H1 (cell line): ENCODE data around the gene USP3. TPM values are rescaled to one million over a fixed set of nuclear protein-coding genes. Genes with fewer than 3 reads are reported as not detected.

ENCODE experiments used
- CTCF ChIA-PET: fragments of 300-600 bp; sonication (Branson Sonifier 250); formaldehyde crosslinking; loops from one replicate; lab custom pipeline; 2021; ENCODE audit not compliant: partially characterized antibody; lab: Charles Lee
- POLR2A ChIA-PET: fragments of 300-600 bp; sonication (Branson Sonifier 250); formaldehyde crosslinking; loops from one replicate; lab custom pipeline; 2021; ENCODE audit warnings: inconsistent platforms; ENCODE audit not compliant: partially characterized antibody; lab: Charles Lee
- DNase-seq, 2 experiments: peaks; one replicate each; pipeline versions ENCODE4 v3.0.0 to v3.0.0-alpha.2; 2010 to 2022; ENCODE audit warnings: low spot score in 2 of 2, low read depth in 1 of 2, mixed read lengths in 1 of 2
- FAIRE-seq: peaks from 2 replicates; lab custom pipeline; 2011; peaks lifted over from hg19 to GRCh38; lab: Jason Lieb, UNC
- H2AFZ ChIP-seq: 2 replicates; pipeline ENCODE4 v1.8.1; 2012; ENCODE audit warnings: low read length, inconsistent platforms
- H2AK5ac ChIP-seq: 2 replicates; pipeline ENCODE4 v1.6.1; 2013; ENCODE audit warnings: low read depth, low read length
- H2BK120ac ChIP-seq: replicated peaks from 2 replicates; pipeline ENCODE3; 2013; ENCODE audit warnings: low read depth, low read length, inconsistent platforms
- H2BK12ac ChIP-seq: 2 replicates; pipeline ENCODE4 v1.6.1; 2013; ENCODE audit warnings: low read depth, low read length
- H2BK15ac ChIP-seq: 2 replicates; pipeline ENCODE4 v1.6.1; 2013; ENCODE audit warnings: low read length
- H2BK20ac ChIP-seq: 2 replicates; pipeline ENCODE4 v1.6.1; 2013; ENCODE audit warnings: low read length
- H2BK5ac ChIP-seq: 2 replicates; pipeline ENCODE4 v1.6.1; 2013; ENCODE audit warnings: low read depth, low read length
- H3K14ac ChIP-seq: 2 replicates; pipeline ENCODE4 v1.6.1; 2013; ENCODE audit warnings: inconsistent platforms; ENCODE audit not compliant: insufficient read length
- H3K18ac ChIP-seq: 2 replicates; pipeline ENCODE4 v1.6.1; 2013; ENCODE audit warnings: low read length; ENCODE audit errors: extremely low read depth
- H3K23ac ChIP-seq: 2 replicates; pipeline ENCODE4 v1.6.1; 2013; ENCODE audit warnings: inconsistent platforms; ENCODE audit not compliant: insufficient read length
- H3K23me2 ChIP-seq: 2 replicates; pipeline ENCODE4 v1.6.1; 2013; ENCODE audit warnings: low read depth, low read length
- H3K27ac ChIP-seq: 2 replicates; pipeline ENCODE4 v1.6.1; 2011; ENCODE audit warnings: low read depth, low read length, inconsistent platforms
- H3K27me3 ChIP-seq, 4 experiments: replicated peaks in 1 of 4; 1 replicate in 1 of 4; 2 replicates in 3 of 4; pipeline versions ENCODE4 v1.6.1 to v1.8.1; 2011 to 2013; ENCODE audit warnings: low read length in 3 of 4, mild to moderate bottlenecking in 3 of 4, inconsistent platforms in 2 of 4, mixed read lengths in 2 of 4, moderate library complexity in 1 of 4; ENCODE audit not compliant: control insufficient read depth in 3 of 4, insufficient read depth in 3 of 4; ENCODE audit errors: extremely low read depth in 1 of 4
- H3K36me3 ChIP-seq, 4 experiments: 2 replicates each; pipeline versions ENCODE4 v1.6.1 to v1.8.1; 2011 to 2013; ENCODE audit warnings: mild to moderate bottlenecking in 4 of 4, low read length in 3 of 4, moderate library complexity in 2 of 4, control low read depth in 1 of 4, inconsistent platforms in 1 of 4; ENCODE audit not compliant: insufficient read depth in 4 of 4, control insufficient read depth in 2 of 4
- H3K4ac ChIP-seq: replicated peaks from 2 replicates; pipeline ENCODE3; 2013; ENCODE audit warnings: low read length, low read depth, mixed read lengths, inconsistent platforms; ENCODE audit not compliant: insufficient read length
- H3K4me1 ChIP-seq, 4 experiments: replicated peaks in 1 of 4; 1 replicate in 1 of 4; 2 replicates in 3 of 4; pipeline versions ENCODE4 v1.6.1 to v1.8.1; 2011 to 2013; ENCODE audit warnings: low read length in 3 of 4, inconsistent platforms in 2 of 4, mixed read lengths in 1 of 4; ENCODE audit not compliant: insufficient read depth in 4 of 4, control insufficient read depth in 3 of 4
- H3K4me2 ChIP-seq, 2 experiments: 2 replicates each; pipeline versions ENCODE4 v1.6.1 to v1.8.1; 2011 to 2013; ENCODE audit warnings: low read depth in 2 of 2, low read length in 2 of 2, control low read depth in 1 of 2, inconsistent platforms in 1 of 2, mild to moderate bottlenecking in 1 of 2; ENCODE audit not compliant: insufficient read depth in 1 of 2
- H3K4me3 ChIP-seq, 4 experiments: fragments of 200-600, 300-600 bp in 1 of 4; sonication (generic), shearing (Covaris generic), sonication (Bioruptor Twin) in 1 of 4; 2 replicates each; pipeline versions ENCODE4 v1.5.1 to v1.8.1; 2011 to 2016; ENCODE audit warnings: low read length in 4 of 4, low read depth in 3 of 4, control low read depth in 2 of 4, inconsistent platforms in 2 of 4, mild to moderate bottlenecking in 2 of 4, mixed read lengths in 1 of 4, moderate library complexity in 1 of 4; ENCODE audit not compliant: insufficient read depth in 2 of 4; ENCODE audit errors: extremely low read depth in 1 of 4
- H3K56ac ChIP-seq: replicated peaks from 2 replicates; pipeline ENCODE3; 2013; ENCODE audit warnings: low read depth, mild to moderate bottlenecking, mixed read lengths, low read length, inconsistent platforms; ENCODE audit not compliant: insufficient read length
- H3K79me1 ChIP-seq: 2 replicates; pipeline ENCODE4 v1.6.1; 2013; ENCODE audit warnings: low read depth, low read length, control low read depth
- H3K79me2 ChIP-seq, 2 experiments: 2 replicates each; pipeline versions ENCODE4 v1.6.1 to v1.8.1; 2012 to 2013; ENCODE audit warnings: low read length in 2 of 2, mild to moderate bottlenecking in 2 of 2, inconsistent platforms in 1 of 2; ENCODE audit not compliant: insufficient read depth in 2 of 2, control insufficient read depth in 1 of 2
- H3K9ac ChIP-seq, 4 experiments: replicated peaks in 1 of 4; 1 replicate in 1 of 4; 2 replicates in 3 of 4; pipeline versions ENCODE4 v1.6.1 to v1.8.1; 2011 to 2013; ENCODE audit warnings: low read depth in 3 of 4, low read length in 3 of 4, control low read depth in 2 of 4, mild to moderate bottlenecking in 2 of 4, moderate library complexity in 2 of 4, inconsistent platforms in 1 of 4; ENCODE audit errors: extremely low read depth in 1 of 4
- H3K9me3 ChIP-seq, 2 experiments: 2 replicates each; pipeline versions ENCODE4 v1.6.1 to v1.8.1; 2012 to 2013; ENCODE audit warnings: mild to moderate bottlenecking in 2 of 2, moderate library complexity in 2 of 2, control low read depth in 1 of 2, inconsistent platforms in 1 of 2, low read depth in 1 of 2, low read length in 1 of 2, mixed read lengths in 1 of 2; ENCODE audit not compliant: insufficient read depth in 2 of 2
- H4K20me1 ChIP-seq, 2 experiments: replicated peaks in 1 of 2; 2 replicates each; pipeline versions ENCODE3 to v1.8.1; 2011 to 2013; ENCODE audit warnings: inconsistent platforms in 2 of 2, low read length in 2 of 2, mild to moderate bottlenecking in 1 of 2; ENCODE audit not compliant: insufficient read depth in 2 of 2, control insufficient read depth in 1 of 2
- H4K5ac ChIP-seq: 2 replicates; pipeline ENCODE4 v1.6.1; 2013; ENCODE audit warnings: low read length, low read depth, mixed read lengths, inconsistent platforms; ENCODE audit not compliant: insufficient read length
- H4K8ac ChIP-seq: 2 replicates; pipeline ENCODE4 v1.8.0; 2013; ENCODE audit warnings: mild to moderate bottlenecking, moderate library complexity, low read length, inconsistent platforms; ENCODE audit not compliant: insufficient read depth; ENCODE audit errors: extremely low read depth
- H4K91ac ChIP-seq: replicated peaks from 2 replicates; pipeline ENCODE3; 2013; ENCODE audit warnings: low read length, mixed read lengths, inconsistent platforms; ENCODE audit not compliant: insufficient read length
- ATF2 ChIP-seq: IDR thresholded peaks from 2 replicates; pipeline ENCODE4 v1.6.1; 2012; ENCODE audit warnings: low read length, inconsistent platforms
- CEBPB ChIP-seq: IDR thresholded peaks from 2 replicates; pipeline ENCODE4 v1.6.1; 2012; ENCODE audit warnings: low read depth, low read length
- HDAC6 ChIP-seq: IDR thresholded peaks from one replicate; pipeline ENCODE4 v1.7.1; 2012; ENCODE audit warnings: low read depth, mild to moderate bottlenecking, inconsistent platforms, low read length, moderate library complexity
- WGBS, 2 experiments: shearing (Covaris generic) in 1 of 2; methylation state at CpG; one replicate each; pipeline versions ENCODE4 v1.1.6 to v1.1.7; 2013 to 2015; ENCODE audit warnings: low lambda C conversion rate in 2 of 2, mixed read lengths in 2 of 2, inconsistent platforms in 1 of 2, low coverage in 1 of 2, missing lambda C conversion rate in 1 of 2; ENCODE audit not compliant: insufficient replicate concordance in 2 of 2, insufficient coverage in 1 of 2, insufficient read length in 1 of 2; ENCODE audit errors: extremely low coverage in 1 of 2, missing lambda C conversion rate in 1 of 2; 5-methylcytosine and 5-hydroxymethylcytosine counted together
- polyA plus RNA-seq, 7 experiments: library from polyadenylated mRNA; depleted of rRNA in 3 of 7; stranded (reverse) in 5 of 7; unstranded in 2 of 7; fragments of >200 nt in 5 of 7; fragments of 200-250 nt in 2 of 7; gene quantifications; 1 replicate in 5 of 7; 2 replicates in 1 of 7; 4 replicates in 1 of 7; pipeline versions ENCODE4 v1.2.1 to v1.2.3, GENCODE V29; 2011 to 2013; ENCODE audit warnings: missing spikeins in 2 of 7, mixed read lengths in 2 of 7
- total RNA-seq: library from RNA; stranded (reverse); fragmentation: NEBNext Ultra II Directional; extraction: Animal tissue kit (Norgen Biotek cat#: 25700); gene quantifications from 2 replicates; pipeline ENCODE4 v1.2.1, GENCODE V29; 2021

The USP3 gene
- total and polyA plus RNA-seq, 2 of the 8 experiments (the other 6 are each of a cell fraction or from before 2014, with no cell fraction given), result 15.5 to 16.2 TPM

DNA sequence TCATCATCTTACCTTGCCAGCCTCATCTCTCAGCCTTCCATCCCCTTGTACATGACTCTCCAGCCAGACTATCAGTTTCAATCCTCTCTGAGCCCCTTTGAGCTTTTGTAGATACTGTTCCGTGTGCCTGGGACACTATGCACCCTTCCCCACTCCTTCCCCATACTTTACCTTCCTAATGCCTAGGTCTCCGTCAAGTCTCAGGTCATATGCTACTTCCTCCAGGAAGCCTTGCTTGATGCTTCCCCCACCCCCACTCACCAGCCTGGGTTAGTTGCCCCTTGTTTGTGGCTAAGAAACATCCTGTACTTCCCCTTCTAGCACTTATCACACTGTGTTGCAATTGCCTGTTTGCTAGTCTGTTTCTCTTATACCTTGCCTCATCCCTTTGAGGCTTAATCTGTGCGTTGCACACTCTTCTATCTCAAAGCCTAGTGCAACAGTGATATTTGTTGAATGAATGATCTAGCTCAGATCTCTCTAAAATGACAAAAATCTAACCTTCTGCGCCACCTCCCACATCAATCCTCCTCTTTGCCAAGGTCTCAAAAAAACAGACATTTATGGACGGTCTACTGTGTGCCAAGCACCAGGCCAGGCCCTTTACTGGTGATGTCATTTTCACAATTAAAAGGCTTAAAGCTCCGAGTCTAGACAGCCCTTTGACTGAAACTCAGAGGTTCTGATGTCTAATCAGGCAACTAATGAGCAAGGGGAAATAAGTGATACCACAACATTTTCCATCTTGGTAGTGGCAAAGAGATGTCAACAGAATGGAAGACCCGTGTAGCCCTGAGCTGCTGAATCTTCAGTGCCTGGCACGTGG, 6.5 kb upstream of the USP3 start:
- H2BK12ac ChIP-seq, result no peak overlapping the region
- no peak for TF ChIP-seq ATF2
- no peak for TF ChIP-seq HDAC6
- TF ChIP-seq CEBPB, result no peak
- TF ChIP-seq, all 59 proteins: peak for 0
- 80% methylated on average over 8 of the region's 8 CpGs; no CpG with 5 or more reads in 1 of the 2 experiments for WGBS, 2 experiments
- no peak for FAIRE-seq
- Histone ChIP-seq H3K56ac (no peak overlapping the region), H3K18ac (no peak overlapping the region), H4K5ac (no peak overlapping the region), H3K27ac (no peak overlapping the region), H2BK5ac (no peak overlapping the region), H4K20me1 (peaks cover 0 to 3% of the 10 kb centered on the region in 2 experiments), H2AFZ (no peak overlapping the region), H3K14ac (no peak overlapping the region), H3K27me3 (peaks cover 20 to 51% (median 38%) of the 10 kb centered on the region in 4 experiments), H3K79me2 (no peaks in the 10 kb centered on the region), H3K4me2 (no peak overlapping the region), H3K4ac (no peak overlapping the region), H4K8ac (no peak overlapping the region), H3K9ac (no peak overlapping the region), H3K9me3 (no peaks in the 10 kb centered on the region), H2BK20ac (no peak overlapping the region), H4K91ac (no peak overlapping the region), H2BK120ac (no peak overlapping the region), H3K23me2 (peaks cover 2% of the 10 kb centered on the region; the same call in 1 of the 2 replicates), H3K23ac (no peak overlapping the region), H3K4me1 (peaks cover 3 to 24% (median 15%) of the 10 kb centered on the region in 4 experiments; a peak in 6 of 7 replicates), H2BK15ac (no peak overlapping the region), H3K4me3 (no peak overlapping the region), H3K79me1 (no peaks in the 10 kb centered on the region), H3K36me3 (no peaks in the 10 kb centered on the region), H2AK5ac (no peak overlapping the region)
- CTCF ChIA-PET, result interaction anchor here (0.6 to 3.5 kb wide), 5 partner anchors 8 to 34 kb away, joined by 3 to 20 read pairs (median 3); no protein-coding TSS in a partner anchor
- POLR2A ChIA-PET, result interaction anchor here (1.0 kb wide), 1 partner anchor 39 kb away, joined by 3 read pairs; no protein-coding TSS in a partner anchor
- DNase-seq, result no peak
